HepG2 (cell line): ENCODE results near the gene ADCY6. TPM values are rescaled to one million over a fixed set of nuclear protein-coding genes. Genes with fewer than 3 reads are reported as not detected.

Experiments used
- ELF1 ChIP-seq: sonication (generic); formaldehyde crosslinking; IDR thresholded peaks from 2 replicates; pipeline ENCODE4 v1.4.0; 2020; ENCODE audit warnings: missing genetic modification reagents
- ELF4 ChIP-seq: sonication (generic); formaldehyde crosslinking; IDR thresholded peaks from 2 replicates; pipeline ENCODE4 v1.5.0; 2020; ENCODE audit warnings: missing genetic modification reagents, mild to moderate bottlenecking, moderate library complexity, borderline replicate concordance
- FOXC1 ChIP-seq: sonication (generic); formaldehyde crosslinking; IDR thresholded peaks from 2 replicates; pipeline ENCODE4 v1.8.0; 2022; ENCODE audit warnings: mild to moderate bottlenecking, missing genetic modification reagents, borderline replicate concordance
- HNRNPUL1 ChIP-seq: fragments of 200-400 bp; formaldehyde crosslinking; IDR thresholded peaks from 2 replicates; pipeline ENCODE4 v1.6.1; 2017; ENCODE audit warnings: low read depth, mild to moderate bottlenecking, low read length, moderate library complexity
- JARID2 ChIP-seq: sonication (generic); formaldehyde crosslinking; IDR thresholded peaks from 2 replicates; pipeline ENCODE4 v1.8.1; 2023; ENCODE audit warnings: missing genetic modification reagents, inconsistent platforms; ENCODE audit not compliant: insufficient replicate concordance
- JUND ChIP-seq: sonication (generic); formaldehyde crosslinking; IDR thresholded peaks from 2 replicates; pipeline ENCODE4 v1.8.0; 2022; ENCODE audit warnings: mild to moderate bottlenecking, missing genetic modification reagents
- KLF15 ChIP-seq: sonication (generic); formaldehyde crosslinking; IDR thresholded peaks from 2 replicates; pipeline ENCODE4 v1.8.1; 2023; ENCODE audit warnings: borderline replicate concordance, mild to moderate bottlenecking, inconsistent platforms, missing genetic modification reagents, mixed read lengths
- MATR3 ChIP-seq: sonication (generic); formaldehyde crosslinking; IDR thresholded peaks from 2 replicates; pipeline ENCODE4 v1.4.0; 2020; ENCODE audit warnings: missing genetic modification reagents
- MTF1 ChIP-seq: sonication (generic); formaldehyde crosslinking; IDR thresholded peaks from 2 replicates; pipeline ENCODE4 v1.5.0; 2020; ENCODE audit warnings: missing genetic modification reagents
- NCOA1 ChIP-seq: sonication (generic); formaldehyde crosslinking; IDR thresholded peaks from 2 replicates; pipeline ENCODE4 v1.9.0; 2021; ENCODE audit warnings: missing genetic modification reagents
- NR2F2 ChIP-seq: IDR thresholded peaks from 2 replicates; pipeline ENCODE4 v1.6.1; 2012; ENCODE audit warnings: low read depth, inconsistent platforms, borderline replicate concordance
- SMAD1 ChIP-seq: sonication (generic); formaldehyde crosslinking; IDR thresholded peaks from 2 replicates; pipeline ENCODE4 v1.4.0; 2020; ENCODE audit warnings: missing genetic modification reagents, low read depth, mild to moderate bottlenecking, borderline replicate concordance
- SRSF1 ChIP-seq: fragments of 200-400 bp; formaldehyde crosslinking; optimal IDR thresholded peaks from 2 replicates; pipeline ENCODE3; 2017; ENCODE audit warnings: mild to moderate bottlenecking, low read depth, low read length, moderate library complexity
- ZNF343 ChIP-seq: sonication (generic); formaldehyde crosslinking; IDR thresholded peaks from 2 replicates; pipeline ENCODE4 v1.4.0; 2020; ENCODE audit warnings: mild to moderate bottlenecking, missing genetic modification reagents
- ZNF619 ChIP-seq: sonication (generic); formaldehyde crosslinking; IDR thresholded peaks from 2 replicates; pipeline ENCODE4 v1.4.0; 2020; ENCODE audit warnings: mild to moderate bottlenecking, missing genetic modification reagents
- ZSCAN12 ChIP-seq: sonication (generic); formaldehyde crosslinking; IDR thresholded peaks from 2 replicates; pipeline ENCODE4 v1.9.0; 2021; ENCODE audit warnings: mild to moderate bottlenecking, missing genetic modification reagents
- polyA plus RNA-seq, 8 experiments: library from polyadenylated mRNA; depleted of rRNA in 3 of 8; stranded (reverse) in 7 of 8; unstranded in 1 of 8; fragments of >200 nt; fragmentation: Illumina TruSeq in 4 of 8; extraction: Trizol in 4 of 8; gene quantifications; 2 replicates each; pipeline versions ENCODE4 v1.2.1 to v1.2.3, GENCODE V29; 2011 to 2016; ENCODE audit warnings: low read depth in 4 of 8, missing spikeins in 1 of 8, mixed read lengths in 1 of 8; ENCODE audit not compliant: insufficient read depth in 1 of 8
- total RNA-seq, 5 experiments: library from RNA; depleted of rRNA; stranded (reverse); fragments of >200 nt; fragmentation: Illumina TruSeq; extraction: Trizol; gene quantifications; 2 replicates each; pipeline ENCODE4 v1.2.3, GENCODE V29; 2016; ENCODE audit warnings: low read depth in 1 of 5
- TF ChIP-seq, protein P1 (sequence below): sonication (generic); formaldehyde crosslinking; IDR thresholded peaks from 2 replicates; pipeline ENCODE4 v1.8.0; 2022; ENCODE audit warnings: low read depth, missing genetic modification reagents
- TF ChIP-seq, protein P2 (sequence below): sonication (generic); formaldehyde crosslinking; IDR thresholded peaks from 2 replicates; pipeline ENCODE4 v1.4.0; 2020; ENCODE audit warnings: missing genetic modification reagents, borderline replicate concordance
- TF ChIP-seq, protein P3 (sequence below): sonication (generic); formaldehyde crosslinking; IDR thresholded peaks from 2 replicates; pipeline ENCODE4 v1.4.0; 2020; ENCODE audit warnings: low read depth, missing genetic modification reagents
- TF ChIP-seq, protein P4 (sequence below): sonication (generic); formaldehyde crosslinking; IDR thresholded peaks from 2 replicates; pipeline ENCODE4 v1.8.1; 2022; ENCODE audit warnings: mild to moderate bottlenecking, missing genetic modification reagents

Gene ADCY6
- total and polyA plus RNA-seq, 2 of the 13 experiments (the other 11 are each of a cell fraction or from before 2014, with no cell fraction given) = 10.6 to 11.8 TPM

DNA sequence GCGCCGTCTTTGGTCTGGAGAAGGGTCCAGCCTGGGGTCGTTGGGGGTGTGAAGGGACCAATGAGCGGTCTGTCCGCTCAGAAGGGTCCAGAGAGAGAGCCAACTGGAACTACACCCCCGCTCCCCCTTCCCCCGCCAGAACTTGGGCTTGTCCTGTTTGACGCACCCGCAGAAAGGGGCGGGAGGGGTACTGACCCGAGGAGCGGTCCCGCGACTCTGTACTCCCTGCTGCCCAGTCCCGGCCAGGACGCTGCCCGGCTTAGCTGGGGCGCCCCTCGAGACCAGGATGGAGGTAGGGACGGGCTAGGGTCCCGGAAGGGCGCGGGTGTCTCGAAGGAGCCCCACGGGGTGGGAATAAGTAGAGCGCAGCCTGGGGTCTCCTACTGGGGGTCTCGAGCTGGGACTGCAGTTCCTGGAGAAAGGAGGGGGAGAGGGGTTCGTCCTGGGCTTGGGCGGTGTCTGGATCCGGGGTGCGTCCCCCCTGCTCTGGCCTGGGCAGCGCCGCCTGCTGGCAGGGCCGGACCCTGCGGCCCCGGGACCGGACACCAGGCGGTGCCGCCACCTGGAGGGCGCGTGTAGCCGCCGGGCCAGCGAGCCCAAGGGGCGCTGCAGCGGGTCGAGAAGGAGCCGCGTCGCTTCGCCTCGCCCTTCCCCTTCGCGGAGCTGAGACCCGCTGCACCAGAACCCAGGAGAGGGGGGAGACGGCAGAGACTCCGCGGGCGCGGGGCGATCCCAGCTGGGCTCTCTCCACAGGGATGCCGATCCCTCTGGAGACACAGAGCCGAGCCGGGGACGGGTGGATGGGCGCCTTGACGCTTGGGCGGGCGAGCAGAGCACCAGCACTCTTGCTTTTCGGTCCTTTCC, 25.6 kb upstream of the ADCY6 start (continued):
- TF ChIP-seq, protein P1, sequence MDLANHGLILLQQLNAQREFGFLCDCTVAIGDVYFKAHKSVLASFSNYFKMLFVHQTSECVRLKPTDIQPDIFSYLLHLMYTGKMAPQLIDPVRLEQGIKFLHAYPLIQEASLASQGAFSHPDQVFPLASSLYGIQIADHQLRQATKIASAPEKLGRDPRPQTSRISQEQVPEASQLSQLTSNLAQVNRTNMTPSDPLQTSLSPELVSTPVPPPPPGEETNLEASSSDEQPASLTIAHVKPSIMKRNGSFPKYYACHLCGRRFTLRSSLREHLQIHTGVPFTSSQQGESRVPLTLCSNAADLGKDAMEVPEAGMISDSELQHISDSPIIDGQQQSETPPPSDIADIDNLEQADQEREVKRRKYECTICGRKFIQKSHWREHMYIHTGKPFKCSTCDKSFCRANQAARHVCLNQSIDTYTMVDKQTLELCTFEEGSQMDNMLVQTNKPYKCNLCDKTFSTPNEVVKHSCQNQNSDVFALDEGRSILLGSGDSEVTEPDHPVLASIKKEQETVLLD = no peak
- TF ChIP-seq JUND (CRISPR knock-in tag) (no peak), ELF4 (CRISPR knock-in tag) (no peak), KLF15 (peak; percentile 78; the same call in 1 of the 2 replicates), JARID2 (CRISPR knock-in tag) (no peak), ELF1 (CRISPR knock-in tag) (no peak), NR2F2 (no peak), MTF1 (CRISPR knock-in tag) (no peak; the same call in 1 of the 2 replicates), NCOA1 (CRISPR knock-in tag) (no peak), ZNF619 (CRISPR knock-in tag) (peak; percentile 66; the same call in 1 of the 2 replicates), HNRNPUL1 (no peak), MATR3 (CRISPR knock-in tag) (no peak), SMAD1 (CRISPR knock-in tag) (peak; percentile 85; the same call in 1 of the 2 replicates), FOXC1 (CRISPR knock-in tag) (no peak), SRSF1 (no peak), ZSCAN12 (CRISPR knock-in tag) (no peak), ZNF343 (CRISPR knock-in tag) (no peak)
- TF ChIP-seq, protein P2, sequence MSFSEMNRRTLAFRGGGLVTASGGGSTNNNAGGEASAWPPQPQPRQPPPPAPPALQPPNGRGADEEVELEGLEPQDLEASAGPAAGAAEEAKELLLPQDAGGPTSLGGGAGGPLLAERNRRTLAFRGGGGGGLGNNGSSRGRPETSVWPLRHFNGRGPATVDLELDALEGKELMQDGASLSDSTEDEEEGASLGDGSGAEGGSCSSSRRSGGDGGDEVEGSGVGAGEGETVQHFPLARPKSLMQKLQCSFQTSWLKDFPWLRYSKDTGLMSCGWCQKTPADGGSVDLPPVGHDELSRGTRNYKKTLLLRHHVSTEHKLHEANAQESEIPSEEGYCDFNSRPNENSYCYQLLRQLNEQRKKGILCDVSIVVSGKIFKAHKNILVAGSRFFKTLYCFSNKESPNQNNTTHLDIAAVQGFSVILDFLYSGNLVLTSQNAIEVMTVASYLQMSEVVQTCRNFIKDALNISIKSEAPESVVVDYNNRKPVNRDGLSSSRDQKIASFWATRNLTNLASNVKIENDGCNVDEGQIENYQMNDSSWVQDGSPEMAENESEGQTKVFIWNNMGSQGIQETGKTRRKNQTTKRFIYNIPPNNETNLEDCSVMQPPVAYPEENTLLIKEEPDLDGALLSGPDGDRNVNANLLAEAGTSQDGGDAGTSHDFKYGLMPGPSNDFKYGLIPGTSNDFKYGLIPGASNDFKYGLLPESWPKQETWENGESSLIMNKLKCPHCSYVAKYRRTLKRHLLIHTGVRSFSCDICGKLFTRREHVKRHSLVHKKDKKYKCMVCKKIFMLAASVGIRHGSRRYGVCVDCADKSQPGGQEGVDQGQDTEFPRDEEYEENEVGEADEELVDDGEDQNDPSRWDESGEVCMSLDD (CRISPR knock-in tag) = peak; percentile 98
- TF ChIP-seq, protein P3, sequence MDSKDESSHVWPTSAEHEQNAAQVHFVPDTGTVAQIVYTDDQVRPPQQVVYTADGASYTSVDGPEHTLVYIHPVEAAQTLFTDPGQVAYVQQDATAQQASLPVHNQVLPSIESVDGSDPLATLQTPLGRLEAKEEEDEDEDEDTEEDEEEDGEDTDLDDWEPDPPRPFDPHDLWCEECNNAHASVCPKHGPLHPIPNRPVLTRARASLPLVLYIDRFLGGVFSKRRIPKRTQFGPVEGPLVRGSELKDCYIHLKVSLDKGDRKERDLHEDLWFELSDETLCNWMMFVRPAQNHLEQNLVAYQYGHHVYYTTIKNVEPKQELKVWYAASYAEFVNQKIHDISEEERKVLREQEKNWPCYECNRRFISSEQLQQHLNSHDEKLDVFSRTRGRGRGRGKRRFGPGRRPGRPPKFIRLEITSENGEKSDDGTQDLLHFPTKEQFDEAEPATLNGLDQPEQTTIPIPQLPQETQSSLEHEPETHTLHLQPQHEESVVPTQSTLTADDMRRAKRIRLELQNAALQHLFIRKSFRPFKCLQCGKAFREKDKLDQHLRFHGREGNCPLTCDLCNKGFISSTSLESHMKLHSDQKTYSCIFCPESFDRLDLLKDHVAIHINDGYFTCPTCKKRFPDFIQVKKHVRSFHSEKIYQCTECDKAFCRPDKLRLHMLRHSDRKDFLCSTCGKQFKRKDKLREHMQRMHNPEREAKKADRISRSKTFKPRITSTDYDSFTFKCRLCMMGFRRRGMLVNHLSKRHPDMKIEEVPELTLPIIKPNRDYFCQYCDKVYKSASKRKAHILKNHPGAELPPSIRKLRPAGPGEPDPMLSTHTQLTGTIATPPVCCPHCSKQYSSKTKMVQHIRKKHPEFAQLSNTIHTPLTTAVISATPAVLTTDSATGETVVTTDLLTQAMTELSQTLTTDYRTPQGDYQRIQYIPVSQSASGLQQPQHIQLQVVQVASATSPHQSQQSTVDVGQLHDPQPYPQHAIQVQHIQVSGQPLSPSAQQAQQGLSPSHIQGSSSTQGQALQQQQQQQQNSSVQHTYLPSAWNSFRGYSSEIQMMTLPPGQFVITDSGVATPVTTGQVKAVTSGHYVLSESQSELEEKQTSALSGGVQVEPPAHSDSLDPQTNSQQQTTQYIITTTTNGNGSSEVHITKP (CRISPR knock-in tag) = no peak
- TF ChIP-seq, protein P4, sequence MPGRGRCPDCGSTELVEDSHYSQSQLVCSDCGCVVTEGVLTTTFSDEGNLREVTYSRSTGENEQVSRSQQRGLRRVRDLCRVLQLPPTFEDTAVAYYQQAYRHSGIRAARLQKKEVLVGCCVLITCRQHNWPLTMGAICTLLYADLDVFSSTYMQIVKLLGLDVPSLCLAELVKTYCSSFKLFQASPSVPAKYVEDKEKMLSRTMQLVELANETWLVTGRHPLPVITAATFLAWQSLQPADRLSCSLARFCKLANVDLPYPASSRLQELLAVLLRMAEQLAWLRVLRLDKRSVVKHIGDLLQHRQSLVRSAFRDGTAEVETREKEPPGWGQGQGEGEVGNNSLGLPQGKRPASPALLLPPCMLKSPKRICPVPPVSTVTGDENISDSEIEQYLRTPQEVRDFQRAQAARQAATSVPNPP = no peak
